Stimulated activated CD4-positive, alpha-beta T cell treated with anti-CD3 and anti-CD28 coated beads, TNF-alpha, amount 100 ng/mL, for 4 hours (primary cell): Measurements from ENCODE around the gene NOS3.

Experiments
- DNase-seq, 3 experiments: peaks; one replicate each; pipeline ENCODE4 v3.0.0-alpha.2; 2020; ENCODE audit warnings: low read depth in 3 of 3

The NOS3 gene

DNA sequence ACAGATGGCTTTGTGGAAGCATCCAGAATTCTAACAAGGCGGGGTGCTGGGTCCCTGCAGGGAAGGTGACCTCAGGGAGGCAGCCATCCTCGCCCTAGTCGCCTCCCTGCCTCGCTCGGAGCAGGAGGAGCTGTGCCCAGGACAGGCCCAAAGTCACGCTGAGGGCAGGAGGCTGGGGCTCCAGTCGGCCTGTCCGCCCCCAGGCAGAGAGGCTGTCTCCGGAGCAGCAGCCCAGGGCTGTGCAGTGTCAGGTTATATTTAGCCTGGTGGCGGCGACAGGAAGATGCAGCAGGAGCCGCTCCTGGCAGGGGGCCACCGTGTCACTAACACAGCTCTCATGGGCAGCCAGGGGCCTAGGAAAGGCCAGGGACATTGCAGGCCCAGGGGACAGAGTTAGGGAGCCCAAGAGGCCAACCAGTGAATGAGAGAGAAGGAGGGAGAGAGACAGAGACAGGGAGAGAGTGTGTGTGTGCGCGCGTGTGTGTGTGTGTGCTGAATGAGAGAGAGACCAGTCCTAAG is 26.2 kb upstream of the NOS3 start:
- DNase-seq: no peak

DNA sequence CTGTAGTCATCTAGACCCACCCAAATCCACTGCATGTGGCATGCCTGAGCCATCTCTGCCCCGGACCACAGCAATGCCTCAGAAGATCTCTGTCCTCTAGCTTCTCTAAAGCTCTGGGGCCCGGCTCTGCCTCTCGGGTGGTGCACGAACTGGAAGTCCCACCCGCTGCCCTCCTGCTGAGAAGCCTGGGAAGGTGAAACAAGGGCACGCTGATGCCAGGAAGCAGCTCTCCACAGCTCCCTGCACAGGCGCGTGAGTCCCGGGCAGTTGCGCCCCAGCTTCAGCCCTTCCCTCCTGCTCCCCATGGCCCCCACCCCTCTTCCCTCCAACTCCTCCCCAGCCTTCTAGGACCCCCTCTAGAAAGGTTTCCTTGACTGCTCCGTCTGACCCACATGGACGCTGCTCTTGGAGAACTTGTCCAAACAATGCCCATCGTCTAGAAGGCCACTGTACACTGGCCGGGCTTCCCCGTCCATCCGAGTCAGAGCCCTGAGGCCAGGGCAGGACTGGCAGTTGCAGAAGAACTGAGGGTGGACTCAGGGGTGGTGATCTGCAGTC is 25.5 kb upstream of the NOS3 start:
- no peak for DNase-seq

- no peak for DNase-seq
Measured at GRCh38 chr7:150966002-150966401, 24.8 kb upstream of the NOS3 start.

- DNase-seq: no peak
Measured at GRCh38 chr7:150967349-150967748, 23.5 kb upstream of the NOS3 start.

DNA sequence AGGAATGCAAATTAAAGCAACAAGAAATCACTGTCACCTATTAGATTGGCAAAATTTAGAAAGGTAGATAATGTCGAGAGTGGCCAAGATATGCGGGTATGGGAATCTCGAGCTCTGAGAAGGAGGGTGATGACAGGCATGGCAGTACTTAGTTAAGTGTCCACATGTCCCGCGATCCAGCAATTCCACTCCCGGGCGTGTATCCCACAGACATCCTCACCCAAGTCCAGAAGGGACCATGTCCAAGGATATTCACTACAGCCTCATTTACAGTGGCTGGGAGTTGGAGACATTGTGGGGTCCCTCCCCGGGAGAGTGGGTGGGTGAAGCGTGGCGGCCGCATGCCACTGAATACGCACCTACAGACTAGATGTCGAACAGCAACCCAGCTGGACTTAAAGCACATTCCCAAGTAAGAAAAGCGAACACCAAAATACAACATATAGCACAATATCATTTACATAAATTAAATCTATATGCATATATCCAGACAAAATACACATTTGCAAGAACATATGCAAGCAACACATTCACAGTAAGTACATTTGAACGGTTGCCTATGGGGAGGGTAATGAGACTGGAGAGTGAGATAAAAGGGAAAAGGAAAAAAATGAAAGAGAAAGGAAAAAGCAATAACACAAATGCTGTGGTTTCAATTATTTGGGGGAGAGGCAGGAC is 22.6 kb upstream of the NOS3 start:
- DNase-seq: no peak

GRCh38 chr7:150968734-150969372 is 22.0 kb upstream of the NOS3 start:
- no peak for DNase-seq

GRCh38 chr7:150969475-150969874 is 21.3 kb upstream of the NOS3 start:
- DNase-seq: no peak

DNA sequence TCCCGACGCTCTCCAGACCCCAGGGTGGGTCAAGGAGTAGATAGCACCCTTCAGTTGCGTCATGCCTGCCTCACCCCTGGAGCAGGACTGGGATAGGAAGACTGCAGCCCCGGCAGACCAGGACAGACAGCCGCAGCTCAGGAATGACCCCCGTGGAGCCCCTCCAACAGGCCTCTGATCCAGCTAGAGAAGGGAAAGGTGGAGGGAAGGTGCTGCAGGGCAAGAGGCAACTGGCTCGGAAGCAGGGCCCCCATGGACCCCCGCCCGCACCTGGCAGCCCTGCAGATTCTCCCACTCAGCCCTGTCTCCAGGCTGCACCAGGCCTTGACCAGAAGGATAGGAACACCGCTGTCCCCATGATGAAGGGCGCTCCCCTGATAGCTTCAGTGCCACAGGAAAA is 20.4 kb upstream of the NOS3 start:
- DNase-seq: no peak

DNA sequence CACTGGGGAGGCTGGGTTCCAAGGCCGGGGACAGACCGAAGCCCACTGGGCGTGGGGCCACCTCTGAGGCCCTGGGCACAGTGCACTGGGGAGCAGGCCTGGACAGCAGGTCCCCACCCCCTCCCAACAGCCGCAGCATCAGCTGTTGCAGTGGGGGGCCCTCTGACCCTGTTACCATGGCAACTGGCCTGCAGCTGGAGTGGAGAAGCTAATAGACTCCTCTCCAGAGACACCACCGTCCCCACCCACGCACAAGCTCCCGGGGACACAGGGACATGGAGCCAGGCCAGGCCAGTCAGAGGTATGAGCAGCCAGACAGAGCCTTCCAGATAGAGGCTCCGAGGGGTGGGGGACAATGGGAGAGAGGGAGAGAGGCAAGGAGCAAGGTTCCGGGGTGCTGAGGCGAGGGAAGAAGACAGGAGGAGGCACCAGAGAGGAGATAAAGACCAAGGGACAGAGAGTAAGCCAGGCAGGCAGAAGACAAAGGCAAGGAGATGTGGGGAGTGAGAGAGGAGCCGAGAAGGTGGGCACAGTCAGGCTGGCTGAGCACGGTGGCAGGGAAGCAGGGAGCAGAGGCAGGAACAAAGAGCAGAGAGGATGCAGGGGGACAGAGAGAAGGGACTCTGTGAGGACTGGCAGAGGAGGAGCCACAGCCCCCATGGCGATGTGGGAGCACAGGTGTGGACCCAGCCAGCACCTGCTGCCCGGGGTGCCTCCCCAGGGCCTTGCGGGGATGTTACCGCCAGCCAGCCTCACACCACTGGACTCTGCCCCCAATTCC is 19.4 kb upstream of the NOS3 start:
- DNase-seq: no peak

- DNase-seq: no peak
Measured at GRCh38 chr7:150972023-150972468, 18.8 kb upstream of the NOS3 start.

DNA sequence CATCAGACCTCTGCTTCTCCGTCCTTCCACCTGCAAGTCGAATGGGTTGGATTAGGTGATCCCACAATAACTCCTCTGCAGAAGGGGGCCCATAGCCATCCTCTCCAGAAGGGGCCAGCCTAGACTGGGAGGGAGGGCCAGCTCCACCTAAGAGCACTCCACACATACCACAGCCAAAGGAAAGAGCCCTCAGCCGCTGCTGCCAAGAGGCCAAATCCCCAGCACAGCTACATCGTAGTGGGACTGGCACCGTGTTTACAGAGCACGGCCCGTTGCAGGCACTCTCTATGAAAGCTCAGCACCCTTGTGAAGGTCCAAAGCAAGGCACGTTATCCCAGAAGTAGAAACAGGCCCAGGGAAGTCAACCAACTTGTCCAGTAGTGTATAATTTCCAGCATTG is 18.1 kb upstream of the NOS3 start:
- no peak for DNase-seq

GRCh38 chr7:150973571-150974451 is 17.0 kb upstream of the NOS3 start:
- DNase-seq: no peak

- DNase-seq: peak; percentile 62 to 82 (median 81)
Measured at GRCh38 chr7:150974468-150975391, 16.1 kb upstream of the NOS3 start.

DNA sequence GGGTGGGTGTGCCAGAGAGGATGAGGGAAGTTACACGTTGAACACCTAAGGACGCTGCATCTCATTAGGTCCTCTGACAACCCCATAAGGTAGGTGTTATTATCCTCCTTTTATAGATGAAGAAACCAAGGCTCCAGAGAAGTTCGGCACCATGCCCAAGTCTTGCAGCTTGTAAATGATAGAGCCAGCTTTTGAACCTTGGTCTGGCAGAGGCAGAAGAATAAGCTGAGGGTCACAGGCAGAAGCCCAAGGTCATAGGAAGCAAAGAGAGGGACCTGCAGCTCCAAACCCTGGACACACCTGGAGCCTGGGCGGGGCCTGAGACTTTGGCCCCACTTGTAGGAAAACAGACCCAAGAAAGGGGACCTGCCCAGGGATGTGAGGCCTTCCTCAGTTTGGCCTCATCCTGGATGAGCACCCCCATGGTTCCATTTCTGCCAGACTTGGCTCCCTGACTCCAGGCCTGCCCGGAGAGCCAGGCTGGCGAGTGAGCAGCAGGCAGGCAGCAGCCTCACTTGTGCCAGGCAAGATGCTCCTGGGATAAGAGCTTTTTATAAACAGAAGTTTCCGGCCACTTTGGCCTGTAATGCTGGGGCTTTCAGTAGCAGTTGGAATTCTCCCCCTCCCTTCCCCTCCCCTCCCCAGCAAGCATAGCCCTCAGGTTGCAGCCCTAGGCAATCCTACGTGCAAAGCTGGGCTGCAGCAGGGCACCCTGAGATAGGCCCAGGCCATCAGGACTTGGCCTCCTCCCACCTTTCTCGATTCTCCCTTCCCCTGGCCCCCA is 15.1 kb upstream of the NOS3 start:
- no peak for DNase-seq

DNA sequence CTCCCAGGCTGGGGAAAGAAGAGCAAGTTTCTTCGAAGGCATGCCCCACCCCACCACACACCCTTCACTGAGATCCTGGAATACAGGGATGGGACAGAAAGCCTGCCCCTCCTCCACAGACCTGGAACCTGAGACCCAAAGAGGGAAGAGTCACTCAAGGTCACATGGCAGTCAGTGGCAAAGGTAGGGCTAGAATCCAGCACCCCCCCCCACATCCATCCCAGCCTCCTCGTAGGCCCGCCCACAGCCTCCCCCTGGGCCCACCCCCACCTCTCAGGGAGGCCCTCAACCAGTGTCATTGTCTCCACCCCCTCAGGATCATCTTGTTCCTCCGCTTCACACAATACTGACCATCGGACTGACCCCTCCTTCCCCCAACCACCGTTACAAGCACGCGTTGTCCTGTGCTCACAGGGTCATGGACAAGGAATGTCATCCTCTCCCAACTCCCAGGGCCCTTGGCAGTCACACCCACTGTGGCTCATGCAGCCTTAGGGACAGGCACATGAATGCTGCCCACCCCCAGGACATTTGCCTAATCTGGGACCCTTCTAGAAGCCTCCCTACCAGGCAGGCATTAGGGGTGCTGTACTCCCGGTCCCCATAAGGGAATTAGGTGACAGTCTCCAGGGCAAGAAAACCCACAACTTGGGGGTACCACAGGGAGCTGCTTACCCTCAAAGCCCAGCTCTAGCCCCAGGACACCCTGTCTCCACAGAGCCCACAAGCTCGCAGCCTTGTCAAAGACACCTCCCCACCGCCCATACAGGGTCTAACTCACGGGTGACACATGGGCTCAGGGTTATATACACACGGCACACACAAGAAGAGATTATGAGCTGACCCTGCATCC is 14.1 kb upstream of the NOS3 start:
- DNase-seq: no peak

GRCh38 chr7:150977382-150978125 is 13.3 kb upstream of the NOS3 start:
- no peak for DNase-seq

GRCh38 chr7:150978126-150978789 is 12.6 kb upstream of the NOS3 start, which contains the start of gene KCNH2:
KCNH2 (minus strand) TSS chr7:150978321; CDS start chr7:150977913, 408 bp downstream.
- no peak for DNase-seq
